GM19025 (cell line): ENCODE measurements around the gene DUSP1.

ENCODE experiments used
- ATAC-seq: cut with Tn5 transposase; IDR thresholded peaks from one replicate; pipeline ENCODE4 v1.9.1; 2021; ENCODE audit warnings: mild to moderate bottlenecking, low read depth, moderate library complexity; ENCODE audit not compliant: unreplicated experiment

DUSP1 gene

DNA sequence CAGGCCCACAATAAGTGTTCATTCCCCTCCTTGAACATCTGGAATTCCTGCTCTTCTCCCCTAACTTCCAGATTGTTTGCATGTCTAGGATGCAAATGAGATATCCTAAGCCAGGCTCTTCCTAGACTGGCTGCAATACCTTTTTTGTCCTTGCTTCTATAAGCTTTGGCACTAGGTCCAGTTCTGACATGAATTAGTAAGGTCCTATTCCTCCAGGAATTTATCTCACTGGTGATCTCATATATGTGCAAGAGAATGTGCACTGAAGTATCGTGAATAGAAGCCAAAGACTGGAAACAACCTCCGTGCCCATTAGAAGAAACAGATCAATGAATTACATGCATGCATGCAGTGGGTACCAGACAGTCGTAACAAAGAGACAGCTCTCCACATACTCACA lies 25.2 kb downstream of the DUSP1 start:
- no peak for ATAC-seq

GRCh38 chr5:172745406-172745805 lies 25.6 kb downstream of the DUSP1 start:
- no peak for ATAC-seq

DNA sequence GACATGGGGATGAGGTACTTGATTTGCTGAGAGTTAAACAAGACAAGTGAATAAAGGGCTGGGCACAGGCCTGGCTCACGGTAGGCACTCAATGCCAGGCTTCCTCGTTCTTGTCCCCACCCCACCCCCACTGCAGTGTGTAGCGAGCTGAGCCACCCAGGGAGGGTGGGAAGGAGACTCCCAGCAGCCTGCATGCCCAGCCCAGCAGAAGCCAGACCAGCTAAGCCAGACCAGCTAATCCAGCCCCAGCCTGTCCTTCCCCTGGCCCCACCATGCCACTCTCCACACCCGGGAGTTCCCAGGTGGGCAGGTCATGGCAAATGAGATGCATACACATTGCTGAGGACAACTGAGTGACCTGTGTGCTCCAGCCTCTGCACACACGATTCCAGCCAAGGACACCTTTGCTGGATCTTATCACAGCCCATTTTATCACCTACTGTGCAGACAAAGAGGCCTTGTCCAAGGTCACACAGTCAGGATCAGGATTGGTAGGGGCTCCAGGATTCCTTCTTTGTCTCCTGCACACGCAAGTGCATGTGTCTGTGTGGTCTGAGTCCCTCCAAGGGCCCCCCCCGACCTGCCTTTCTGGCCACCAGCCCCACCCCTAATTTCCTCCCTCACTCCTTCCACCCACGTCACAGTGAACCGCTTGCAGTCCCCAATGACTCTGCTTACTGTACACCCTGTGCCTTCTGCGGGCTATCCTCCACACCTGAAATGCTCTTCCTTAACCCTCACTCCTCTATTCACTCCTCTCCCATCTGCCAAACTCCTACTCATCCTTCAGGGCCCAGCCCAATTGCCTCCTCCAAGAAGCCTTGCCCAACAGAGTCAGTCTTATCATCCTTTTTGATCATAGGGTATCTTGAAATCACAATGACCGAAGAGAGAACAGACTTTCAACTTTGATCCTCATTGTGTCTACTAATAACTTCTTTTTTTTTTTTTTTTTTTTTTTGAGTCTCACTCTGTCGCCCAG lies 26.6 kb downstream of the DUSP1 start:
- ATAC-seq, result no peak

DNA sequence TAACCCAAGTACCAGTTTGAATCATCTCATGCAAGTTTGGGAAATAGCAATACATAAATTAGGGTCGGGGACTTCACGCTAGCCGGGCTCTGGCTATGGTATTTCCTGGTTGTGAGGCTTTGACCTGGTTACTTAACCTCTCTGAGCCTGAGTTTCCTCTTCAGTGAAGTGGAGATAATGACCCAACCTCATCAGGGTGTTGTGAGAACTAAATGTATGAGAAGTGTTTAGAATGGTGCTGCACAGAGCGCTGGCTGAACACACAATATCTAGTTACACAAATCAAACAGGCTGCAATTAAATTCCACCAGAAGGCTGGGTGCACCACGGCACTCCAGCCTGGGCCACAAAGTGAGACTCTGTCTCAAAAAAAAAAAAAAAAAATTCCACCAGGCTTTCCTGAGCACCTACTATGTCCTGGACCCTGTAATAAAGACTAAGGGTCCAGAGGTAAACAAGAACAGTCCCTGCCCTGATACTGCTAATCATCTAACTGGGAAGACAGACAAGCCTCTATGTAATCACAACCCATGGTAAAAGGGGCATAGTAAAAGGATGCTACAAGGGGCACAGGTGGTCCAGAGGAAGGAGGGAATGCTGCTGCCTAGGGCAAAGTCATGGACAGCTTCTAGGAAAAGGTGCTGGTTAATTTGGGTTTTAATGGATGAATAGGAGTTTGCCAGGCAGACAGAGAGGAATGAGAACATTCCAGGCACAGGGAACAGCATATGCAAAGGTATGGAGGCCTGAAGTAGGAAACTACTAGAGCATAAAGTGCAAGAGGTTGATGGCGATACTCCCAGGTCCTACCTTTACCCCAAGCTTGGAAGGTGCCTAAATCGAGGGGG lies 27.7 kb downstream of the DUSP1 start:
- no peak for ATAC-seq

DNA sequence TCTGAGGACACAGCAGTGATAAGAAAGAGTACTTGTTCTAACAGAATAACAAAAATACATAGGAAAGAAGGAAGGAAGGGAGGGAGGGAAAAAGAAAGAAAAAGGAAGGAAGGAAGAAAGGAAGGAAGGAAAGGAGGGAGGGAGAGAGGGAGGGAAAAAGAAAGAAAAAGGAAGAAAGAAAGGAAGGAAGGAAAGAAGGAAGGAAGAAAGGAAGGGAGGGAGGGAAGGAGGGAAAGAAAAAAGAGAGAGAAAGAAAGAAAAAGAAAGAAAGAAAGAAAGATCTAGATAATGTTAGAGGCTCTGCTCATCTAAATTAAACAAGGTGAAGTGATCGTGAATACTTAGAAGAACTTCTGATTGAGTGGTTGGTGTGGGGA lies 29.8 kb downstream of the DUSP1 start:
- ATAC-seq, result no peak

DNA sequence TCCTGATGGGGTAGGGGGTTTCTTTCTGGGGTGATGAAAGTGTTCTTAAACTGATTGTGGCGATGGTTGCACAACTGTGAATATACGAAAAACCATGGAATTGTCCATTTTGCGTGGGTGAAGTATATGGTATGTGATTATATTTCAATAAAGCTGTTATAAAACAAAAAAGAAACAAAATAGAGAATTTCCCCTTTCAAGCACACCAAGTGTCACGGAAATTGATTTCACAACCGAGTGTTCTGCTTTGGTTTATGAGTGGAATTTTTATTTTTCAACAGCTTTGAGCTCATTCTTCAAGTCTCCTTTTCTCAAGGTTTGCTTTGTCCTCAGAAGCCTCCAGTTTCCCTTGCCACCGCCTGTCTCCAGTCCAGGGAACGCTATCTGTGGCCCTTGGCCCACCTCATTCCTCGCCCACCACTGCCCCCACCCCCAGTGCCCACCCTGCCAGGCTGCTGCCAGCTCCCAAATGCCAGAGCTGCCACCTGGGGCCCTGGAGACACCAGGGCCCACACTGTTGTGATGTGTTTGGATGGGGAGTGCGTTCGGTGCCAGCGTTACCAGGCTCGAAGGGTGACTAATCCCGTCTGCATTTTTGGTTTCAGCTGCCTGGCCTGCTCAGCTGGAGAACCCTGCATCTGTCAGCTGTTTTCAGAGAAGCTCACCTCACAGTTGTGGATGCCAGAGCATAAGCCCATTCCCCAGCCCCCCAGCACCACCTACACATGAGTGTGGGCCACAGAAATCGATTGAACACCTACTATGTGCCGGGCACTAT lies 30.4 kb downstream of the DUSP1 start:
- no peak for ATAC-seq

DNA sequence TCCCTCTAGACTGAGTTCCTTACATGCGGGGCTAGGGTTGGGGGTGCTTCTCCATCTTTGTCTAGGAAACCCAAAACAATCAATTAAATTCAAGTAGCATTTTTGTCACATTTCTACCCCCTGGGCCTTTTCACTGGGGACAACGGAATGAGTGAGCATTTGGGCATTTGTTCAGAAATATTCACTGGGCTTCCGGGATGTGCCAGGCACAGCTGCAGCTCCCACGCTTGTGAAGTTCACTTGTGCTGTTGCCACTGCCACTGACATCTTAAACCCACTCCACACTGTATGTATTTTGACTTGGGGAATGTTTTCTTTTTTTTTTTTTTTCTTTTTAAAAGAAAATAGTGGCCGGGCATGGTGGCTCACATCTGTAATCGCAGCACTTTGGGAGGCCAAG lies 31.6 kb downstream of the DUSP1 start:
- ATAC-seq, result no peak

DNA sequence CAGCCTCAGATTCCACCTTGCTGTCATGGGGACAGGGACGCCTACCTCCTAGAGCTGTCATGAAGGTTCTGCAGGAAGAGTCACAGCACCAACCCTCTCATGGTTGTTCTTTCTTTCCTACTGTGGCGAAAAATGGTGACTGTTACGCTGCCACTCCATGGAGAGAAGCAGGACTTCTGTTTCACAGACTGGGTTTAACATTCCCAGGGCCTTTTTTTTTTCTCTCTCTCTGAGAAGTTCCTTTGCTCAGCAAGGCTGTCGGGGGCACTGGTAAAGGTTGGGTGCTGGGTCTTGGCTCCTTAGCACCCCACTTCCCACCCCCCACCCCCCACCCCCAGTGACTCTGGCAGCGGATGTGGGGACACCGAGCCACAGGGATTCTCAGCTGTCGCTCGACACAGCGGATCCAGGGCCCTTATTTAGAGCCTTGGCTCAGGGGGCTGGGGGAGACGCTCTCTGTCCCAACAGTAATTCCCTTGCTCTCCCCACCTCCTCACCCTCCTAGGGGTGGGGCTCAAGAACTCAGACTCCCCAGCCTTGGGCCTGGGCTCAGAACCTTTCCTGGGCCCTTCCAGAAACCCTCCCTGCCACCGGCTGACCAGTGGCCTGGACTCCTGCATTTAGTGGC lies 34.4 kb downstream of the DUSP1 start:
- ATAC-seq, result no peak

GRCh38 chr5:172735141-172735831 lies 35.7 kb downstream of the DUSP1 start:
- ATAC-seq, result no peak

- no peak for ATAC-seq
Observed at GRCh38 chr5:172733974-172734346, 37.0 kb downstream of the DUSP1 start.

DNA sequence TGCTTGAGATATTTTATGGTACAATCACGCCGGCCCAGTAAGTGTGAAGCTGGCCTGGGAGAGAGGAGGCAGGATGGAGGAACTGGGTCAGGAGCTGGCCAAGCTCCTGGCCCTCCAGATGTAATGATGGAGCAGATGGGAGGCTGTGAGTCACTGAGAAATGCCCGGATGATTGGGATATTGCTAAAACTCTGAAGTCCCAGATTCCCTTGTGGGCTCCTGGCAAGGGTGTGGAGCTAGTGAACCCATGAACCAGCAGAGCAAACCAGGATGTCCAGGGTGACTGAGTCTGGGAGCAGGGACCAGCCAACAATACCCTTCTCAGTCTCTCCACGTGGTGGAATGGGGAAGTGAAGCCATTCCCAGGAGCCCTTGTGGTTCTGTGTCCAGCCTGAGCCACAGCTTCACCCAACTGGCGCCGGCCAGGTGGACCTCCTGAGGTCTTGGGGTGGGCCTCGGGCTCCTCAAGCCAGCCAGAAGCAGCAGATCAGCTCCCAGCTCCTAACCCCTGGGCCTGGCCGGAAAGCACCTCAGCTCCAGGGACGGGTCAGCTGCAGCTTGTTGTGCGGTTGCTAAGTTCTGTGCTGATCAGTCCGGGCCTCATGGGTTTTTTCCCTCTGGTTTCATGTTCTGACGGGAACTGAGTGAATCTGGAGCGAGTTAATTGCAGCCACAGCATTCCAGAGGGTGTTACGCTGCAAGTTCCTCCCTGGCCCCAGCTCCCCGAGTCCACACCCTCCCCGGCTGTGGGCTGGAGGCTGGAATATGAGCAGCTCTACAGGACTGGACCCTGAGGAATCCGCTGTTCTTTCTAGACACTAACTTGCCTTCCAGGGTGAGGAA lies 37.6 kb downstream of the DUSP1 start:
- ATAC-seq, result no peak

- no peak for ATAC-seq
Observed at GRCh38 chr5:172732201-172732865, 38.7 kb downstream of the DUSP1 start.

GRCh38 chr5:172731680-172732074 lies 39.3 kb downstream of the DUSP1 start:
- ATAC-seq, result no peak

DNA sequence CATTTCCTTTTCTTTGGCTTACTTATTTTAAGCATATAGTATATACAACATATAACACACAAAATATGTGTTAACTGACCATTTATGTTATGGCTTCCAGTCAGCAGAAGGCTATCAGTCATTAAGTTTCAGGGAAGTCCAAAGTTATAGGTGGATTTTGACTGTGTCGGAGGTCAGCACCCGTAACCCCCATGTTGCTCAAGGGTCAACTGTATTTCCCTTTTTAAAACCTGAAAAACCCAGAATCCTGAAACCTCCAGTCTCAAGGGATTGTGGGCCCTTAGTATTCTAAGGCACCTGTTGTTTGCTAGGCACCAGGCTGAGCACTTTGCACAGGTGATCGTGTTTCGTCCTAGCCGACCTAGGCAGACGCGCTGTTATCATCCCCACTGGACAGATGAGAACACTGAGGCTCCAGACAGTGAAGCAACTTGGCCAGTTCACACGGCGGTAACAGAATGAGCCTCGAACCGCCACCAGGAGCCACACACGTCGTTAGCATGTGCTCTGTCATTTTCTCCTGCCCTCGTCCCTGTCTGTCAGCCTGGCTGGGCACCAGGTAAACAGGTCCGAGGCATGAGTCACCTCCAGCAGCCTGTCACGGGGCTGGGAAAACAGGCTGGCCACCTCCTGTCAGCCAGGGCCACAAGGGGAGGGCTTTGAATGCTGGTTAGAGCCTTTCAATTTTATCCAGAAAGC lies 39.9 kb downstream of the DUSP1 start:
- no peak for ATAC-seq

GRCh38 chr5:172730222-172730621 lies 40.8 kb downstream of the DUSP1 start:
- ATAC-seq, result no peak

- no peak for ATAC-seq
Observed at GRCh38 chr5:172729588-172729987, 41.4 kb downstream of the DUSP1 start.

DNA sequence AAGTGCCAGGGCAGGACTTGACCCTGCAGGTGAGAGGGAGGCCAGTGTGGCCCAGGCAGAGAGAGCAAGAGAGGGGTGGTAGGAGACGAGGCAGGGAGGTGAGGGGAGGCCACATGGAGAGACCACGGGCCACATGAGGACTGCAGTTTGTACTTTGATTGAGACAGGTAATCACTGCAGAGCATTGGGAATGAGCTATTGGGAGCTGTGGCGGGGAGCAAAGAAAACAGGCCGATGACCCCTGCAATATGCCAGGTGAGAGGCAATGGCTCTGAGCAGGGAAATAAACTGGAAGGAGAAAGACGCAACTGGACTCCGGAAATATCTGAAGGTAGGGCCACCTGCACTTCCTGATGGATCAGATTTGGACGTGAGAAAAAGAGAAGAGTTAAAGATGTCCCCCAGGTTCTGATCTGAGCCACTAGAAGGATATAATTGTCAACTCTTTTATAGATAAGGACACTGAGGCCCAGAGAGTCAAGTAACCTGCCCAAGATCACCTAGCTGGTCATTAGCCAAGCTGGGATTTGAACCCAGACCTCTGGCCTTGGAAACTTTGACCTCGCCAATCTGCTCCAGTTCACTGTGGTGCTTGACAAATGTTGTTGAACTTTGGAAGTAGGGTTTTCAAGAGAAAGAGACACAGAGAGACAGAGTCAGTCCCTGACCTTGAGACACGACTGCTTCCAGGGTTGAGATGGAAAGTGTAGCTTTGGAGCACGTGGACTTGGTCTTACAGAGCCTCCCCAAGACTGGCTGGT lies 42.3 kb downstream of the DUSP1 start:
- ATAC-seq, result no peak
